Measurements from ENCODE around the gene FJX1.
A peak's percentile ranks its signal among the peaks of the same experiment; 100 is the strongest.
"Not testable (repeated sequence)": the region's sequence is repeated elsewhere in the genome, so short reads cannot be mapped to it uniquely, and the experiment has no call there.

Gene FJX1

GRCh38 chr11:35633827-35634423, 15.7 kb downstream of the FJX1 start:
- no peak for DNase-seq

DNA sequence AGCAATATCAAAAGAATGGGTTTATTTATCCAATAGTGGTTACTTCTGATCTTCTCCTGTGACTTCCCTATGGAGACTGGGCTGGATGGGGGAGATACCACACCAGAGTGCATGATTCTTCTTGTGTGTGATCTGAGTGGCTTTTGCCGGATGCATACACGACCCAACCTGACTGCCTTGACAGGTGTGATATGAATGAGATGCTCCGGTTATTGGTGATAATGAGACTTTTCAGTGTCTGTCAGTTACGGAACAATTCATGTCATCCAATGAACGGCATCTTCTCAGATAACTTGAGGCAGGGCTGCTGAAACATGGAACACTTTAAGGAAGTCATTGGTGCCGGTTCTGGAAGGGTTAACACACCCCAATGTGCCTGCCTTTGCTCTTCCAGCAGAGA, 17.7 kb downstream of the FJX1 start:
- no peak for DNase-seq

- no peak for DNase-seq
Observed at GRCh38 chr11:35639591-35640179, 21.4 kb downstream of the FJX1 start.

DNA sequence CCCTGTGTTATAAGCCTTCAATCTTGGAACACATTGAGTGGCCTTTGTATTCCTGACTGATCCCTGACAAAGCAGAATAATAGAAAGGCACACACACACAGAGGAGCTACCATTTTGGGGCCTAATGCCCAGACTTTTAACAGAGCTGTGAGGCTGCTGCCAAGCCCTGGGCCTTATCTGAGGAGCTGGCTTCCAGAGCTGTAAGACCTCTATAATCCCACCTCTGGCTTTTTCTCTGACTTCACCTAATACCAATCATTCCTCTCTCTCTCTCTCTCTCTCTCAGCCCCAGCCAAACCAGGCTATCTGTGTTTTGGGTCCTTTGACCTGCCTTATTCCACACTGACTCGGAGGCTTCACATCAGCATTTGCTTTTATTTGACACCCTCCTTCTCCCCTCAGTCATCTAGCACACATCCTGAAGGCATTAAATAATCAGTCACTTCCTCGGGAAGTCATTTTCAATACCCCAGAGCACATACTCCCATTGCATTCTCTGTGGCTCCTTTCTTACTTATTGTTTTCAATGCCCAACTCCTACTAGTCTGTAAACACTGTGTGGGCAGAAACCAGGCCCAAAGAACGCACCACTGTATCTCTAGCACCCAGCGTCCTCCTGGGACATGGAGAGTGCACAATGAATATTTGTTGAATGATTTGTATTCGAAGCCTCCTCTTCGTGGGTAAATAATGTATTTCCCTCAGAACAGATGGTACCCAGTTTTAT, 23.1 kb downstream of the FJX1 start:
- DNase-seq: no peak

DNA sequence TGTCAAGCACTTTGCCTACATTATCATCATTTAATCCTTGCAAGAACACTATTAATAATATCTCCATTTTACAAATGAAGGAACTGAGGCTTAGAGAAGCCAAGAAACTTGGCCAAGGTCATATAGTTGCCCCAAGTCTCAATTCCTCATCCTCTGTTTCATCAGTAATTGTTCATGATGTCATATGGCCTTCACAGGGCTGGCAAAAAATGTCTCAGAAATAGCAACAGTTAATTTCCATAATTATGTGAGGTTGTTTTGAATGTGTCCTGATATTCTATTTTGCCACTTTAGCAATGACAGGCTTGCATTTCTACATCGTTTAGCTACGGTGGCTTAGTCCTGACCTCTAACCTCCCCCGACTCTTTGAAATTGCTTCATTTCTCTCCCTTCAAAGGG, 23.7 kb downstream of the FJX1 start:
- DNase-seq: no peak

GRCh38 chr11:35647421-35648093, 29.3 kb downstream of the FJX1 start:
- no peak for DNase-seq

- no peak for DNase-seq
Observed at GRCh38 chr11:35650006-35650405, 31.7 kb downstream of the FJX1 start.

- DNase-seq: no peak
Observed at GRCh38 chr11:35650467-35650866, 32.2 kb downstream of the FJX1 start.

- DNase-seq: no peak
Observed at GRCh38 chr11:35651263-35651662, 33.0 kb downstream of the FJX1 start.

GRCh38 chr11:35652786-35653185, 34.5 kb downstream of the FJX1 start:
- not testable (repeated sequence) for DNase-seq

DNA sequence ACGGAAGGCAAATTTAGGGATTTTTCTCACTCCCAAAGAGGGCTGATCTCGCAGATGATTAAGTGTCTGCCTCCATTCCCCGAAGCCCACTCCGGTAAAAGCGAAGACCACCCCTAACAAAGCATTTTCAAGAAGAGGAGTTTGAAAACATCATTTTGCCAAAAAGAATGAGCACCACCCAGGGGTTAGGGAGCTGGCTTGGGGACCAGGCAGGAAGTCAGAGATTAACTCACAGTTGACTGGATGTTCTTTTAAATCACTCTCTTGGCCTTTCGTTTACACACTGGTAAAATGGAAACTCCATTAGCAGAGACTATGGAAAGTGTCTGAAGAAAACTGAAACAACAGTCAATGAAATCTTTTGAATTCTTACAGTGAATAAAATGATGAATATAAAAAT, 36.5 kb downstream of the FJX1 start:
- no peak for DNase-seq

DNA sequence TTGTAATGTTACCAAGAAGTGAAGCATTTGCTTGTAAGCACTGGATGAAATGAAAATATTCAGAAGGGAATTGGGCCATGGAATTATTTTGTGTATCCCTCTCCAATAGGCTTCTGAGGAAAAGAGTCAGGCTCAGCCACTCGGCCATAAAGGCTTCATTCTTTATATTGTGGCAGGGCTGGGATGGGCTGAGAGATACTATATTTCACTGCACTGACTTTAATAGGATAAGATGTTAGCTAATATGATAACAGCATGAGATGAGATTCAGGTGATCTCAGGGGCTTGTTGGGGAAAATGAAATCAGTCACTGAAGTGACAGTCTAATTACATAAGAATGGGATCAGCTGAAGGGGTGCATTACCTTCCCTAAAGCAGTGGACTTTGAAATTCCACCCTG, 37.0 kb downstream of the FJX1 start:
- no peak for DNase-seq

- no peak for DNase-seq
Observed at GRCh38 chr11:35655856-35656255, 37.6 kb downstream of the FJX1 start.

GRCh38 chr11:35658020-35658948, 40.0 kb downstream of the FJX1 start:
- DNase-seq: no peak

DNA sequence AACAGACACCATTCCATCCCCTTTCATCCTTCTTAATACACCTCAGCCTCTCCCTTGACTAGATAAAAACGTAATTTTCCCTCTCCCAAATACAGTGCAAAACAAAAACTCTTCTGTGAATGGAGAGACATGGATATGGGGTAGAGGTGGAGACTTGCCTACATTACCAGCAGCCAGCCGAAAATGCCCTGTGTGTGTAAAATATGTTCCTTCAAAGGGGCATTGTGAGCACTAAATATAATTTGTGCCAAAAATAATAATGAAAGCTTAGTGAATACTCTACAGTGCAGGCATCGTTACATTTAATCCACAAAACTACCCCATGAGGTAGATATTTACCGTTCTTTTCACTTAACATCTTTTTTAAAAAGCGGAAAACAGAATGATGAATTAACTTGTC, 43.3 kb downstream of the FJX1 start:
- no peak for DNase-seq

DNA sequence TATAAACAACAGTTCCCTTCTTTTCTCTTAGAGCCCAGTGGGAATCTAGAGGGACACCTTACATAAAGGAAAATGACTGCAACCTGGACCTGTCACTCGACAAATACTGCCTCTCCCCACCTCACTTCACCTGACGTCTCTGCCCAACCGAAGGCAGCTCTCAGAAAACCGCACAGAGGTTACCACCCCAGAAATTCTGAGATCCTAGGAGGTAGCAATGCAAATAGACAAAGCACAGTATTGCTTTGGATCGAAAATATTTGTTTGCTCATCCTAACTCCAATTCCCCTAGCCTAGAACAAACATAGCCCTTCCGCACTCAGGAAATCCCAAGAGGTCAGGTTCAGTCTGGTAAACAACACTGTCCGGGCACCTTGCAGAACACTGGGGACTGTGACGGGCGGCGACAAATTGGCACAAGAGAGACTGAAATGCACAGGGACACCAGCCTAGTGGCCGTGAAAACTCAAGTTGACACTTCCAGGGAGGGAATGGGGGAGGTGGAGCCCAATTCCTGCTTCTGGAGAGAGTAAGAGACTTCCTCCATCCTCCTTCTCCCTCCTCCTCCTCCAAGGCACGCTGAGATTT, 43.9 kb downstream of the FJX1 start:
- DNase-seq: no peak

DNA sequence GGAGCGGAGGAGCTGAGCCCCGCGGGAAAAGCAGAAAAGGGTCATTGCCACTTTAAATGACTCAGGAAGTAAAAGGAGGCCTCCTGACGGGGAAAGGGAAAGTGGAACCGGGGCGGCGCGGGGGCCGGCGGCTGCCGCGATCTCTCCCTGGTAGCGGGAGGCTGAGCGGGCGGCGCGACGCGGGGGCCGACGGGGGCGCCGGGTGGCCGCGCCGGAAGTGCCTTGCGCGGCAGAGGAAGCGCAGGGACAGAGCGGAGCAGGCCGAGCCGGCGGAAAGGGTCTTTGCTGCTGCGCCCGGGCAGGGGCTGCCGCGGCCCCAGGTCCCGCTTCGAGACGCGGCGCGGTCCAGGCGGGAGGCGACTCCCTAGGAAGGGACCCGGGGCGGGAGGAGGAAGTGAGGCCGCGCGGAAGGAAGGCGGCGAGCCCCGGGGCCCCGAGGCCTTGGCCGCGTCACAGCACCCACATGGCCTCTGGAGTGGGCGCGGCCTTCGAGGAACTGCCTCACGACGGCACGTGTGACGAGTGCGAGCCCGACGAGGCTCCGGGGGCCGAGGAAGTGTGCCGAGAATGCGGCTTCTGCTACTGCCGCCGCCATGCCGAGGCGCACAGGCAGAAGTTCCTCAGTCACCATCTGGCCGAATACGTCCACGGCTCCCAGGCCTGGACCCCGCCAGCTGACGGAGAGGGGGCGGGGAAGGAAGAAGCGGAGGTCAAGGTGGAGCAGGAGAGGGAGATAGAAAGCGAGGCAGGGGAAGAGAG, 44.6 kb downstream of the FJX1 start, which contains the start of gene TRIM44:
Gene TRIM44 (plus strand): TSS at position 127 of the 759 bp plus-strand sequence. CDS start 337 bp downstream, at position 464.
- DNase-seq: peak; percentile 91

DNA sequence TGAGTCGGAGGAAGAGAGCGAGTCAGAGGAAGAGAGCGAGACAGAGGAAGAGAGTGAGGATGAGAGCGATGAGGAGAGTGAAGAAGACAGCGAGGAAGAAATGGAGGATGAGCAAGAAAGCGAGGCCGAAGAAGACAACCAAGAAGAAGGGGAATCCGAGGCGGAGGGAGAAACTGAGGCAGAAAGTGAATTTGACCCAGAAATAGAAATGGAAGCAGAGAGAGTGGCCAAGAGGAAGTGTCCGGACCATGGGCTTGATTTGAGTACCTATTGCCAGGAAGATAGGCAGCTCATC, 45.1 kb downstream of the FJX1 start:
- DNase-seq: no peak

DNA sequence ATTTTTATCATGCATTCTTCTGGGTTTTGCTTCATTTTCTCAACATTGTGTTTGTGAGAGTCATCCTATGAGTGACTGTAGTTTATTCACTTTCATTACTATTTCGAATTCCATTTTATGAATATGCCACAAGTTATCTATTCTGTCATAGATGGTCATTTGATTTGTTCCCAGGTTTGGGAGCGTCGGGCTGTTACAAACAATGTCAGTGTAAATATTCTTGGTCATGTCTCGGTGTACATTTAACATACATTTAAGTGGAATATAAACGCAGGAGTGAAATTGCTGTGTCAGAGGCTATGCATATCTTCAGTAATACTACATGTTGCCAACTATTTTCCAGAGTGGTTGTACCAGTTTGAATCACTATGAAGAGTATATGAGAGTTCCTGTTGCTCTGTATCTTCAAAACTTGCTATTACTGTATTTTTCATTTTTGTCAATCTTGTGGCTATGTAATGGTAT, 46.7 kb downstream of the FJX1 start:
- no peak for DNase-seq

DNA sequence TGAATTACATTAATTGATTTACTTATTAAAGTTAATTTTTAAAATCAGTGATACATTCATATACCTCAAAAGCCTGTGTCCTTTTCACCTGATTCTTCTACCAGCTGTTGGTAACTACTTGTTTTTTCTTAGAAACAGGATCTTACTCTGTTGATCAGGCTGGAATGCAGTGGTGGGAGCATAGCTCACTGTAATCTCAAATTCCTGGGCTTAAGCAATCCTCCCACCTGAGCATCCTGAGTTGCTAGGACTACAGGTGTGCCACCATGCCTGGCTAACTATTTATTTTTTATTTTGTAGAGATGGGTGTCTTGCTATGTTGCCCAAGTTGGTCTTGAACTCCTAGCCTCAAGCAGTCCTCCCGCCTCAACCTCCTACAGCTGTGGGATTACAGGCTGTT, 49.0 kb downstream of the FJX1 start:
- no peak for DNase-seq

- not testable (repeated sequence) for DNase-seq
Observed at GRCh38 chr11:35668350-35668749, 50.1 kb downstream of the FJX1 start.

Data from inflammatory macrophage treated with lipopolysaccharide for 4 hours (primary cell).